ENCODE data around the gene HOXA13.

- TF ChIP-seq CTCF (conservative IDR thresholded peaks at IDR 0.05; ENCODE audit: low read depth, low read length) (no peak), EZH2phosphoT487 (IDR thresholded peaks at IDR 0.05; ENCODE audit: borderline replicate concordance, low read length) (no peak)
These were observed 44.7 kb upstream of the HOXA13 start for GRCh38 chr7:27244488-27245123.

Data from PC-3 (cell line).